Measurements from ENCODE around the gene JAM3.

The JAM3 gene

DNA sequence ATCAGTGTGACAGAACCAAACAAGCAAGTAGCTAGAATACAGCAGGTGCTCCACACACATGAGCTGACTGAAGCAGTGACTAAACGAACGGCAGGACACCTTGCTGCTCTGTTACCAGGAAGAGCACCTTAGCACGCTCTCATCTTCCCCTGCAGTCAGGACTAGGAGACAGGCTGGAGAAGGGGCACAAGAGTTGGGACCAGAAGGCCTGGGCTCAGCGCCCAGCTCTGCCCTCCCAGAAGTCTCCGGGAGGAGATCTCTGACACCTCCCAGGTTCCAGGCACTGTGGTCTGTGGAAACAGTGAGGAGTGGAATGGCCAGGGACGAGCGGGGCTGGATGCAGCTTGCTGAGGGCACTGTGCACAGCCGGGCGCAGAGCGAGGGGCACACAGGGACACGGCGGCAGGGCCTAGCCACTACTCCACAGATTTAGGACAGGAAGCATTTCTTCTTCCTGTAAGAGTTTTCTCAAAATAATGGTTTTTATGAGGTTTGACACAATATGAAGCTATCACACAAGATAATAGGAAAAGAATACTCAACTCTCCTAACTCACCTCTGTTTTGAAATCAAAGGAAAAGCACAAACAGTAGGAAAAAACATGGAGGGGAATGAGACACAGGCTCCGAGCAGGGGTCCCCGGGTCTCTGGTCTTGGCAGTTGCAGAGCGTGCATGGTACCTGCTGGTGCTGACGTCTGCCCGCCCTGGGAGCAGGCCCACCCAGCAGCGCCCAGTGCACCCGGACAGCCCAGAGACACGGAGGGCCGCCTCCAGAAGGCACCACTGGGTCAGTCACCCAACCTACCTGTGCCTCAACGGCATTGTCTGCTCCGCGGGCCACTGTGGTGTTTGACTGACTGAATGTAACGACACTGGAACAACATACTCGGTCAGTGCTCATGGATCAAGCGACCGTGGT is 87.3 kb downstream of the JAM3 start:
- no peak for DNase-seq (ENCODE audit: low read depth in 2 of 2)
- TF ChIP-seq, protein P1, sequence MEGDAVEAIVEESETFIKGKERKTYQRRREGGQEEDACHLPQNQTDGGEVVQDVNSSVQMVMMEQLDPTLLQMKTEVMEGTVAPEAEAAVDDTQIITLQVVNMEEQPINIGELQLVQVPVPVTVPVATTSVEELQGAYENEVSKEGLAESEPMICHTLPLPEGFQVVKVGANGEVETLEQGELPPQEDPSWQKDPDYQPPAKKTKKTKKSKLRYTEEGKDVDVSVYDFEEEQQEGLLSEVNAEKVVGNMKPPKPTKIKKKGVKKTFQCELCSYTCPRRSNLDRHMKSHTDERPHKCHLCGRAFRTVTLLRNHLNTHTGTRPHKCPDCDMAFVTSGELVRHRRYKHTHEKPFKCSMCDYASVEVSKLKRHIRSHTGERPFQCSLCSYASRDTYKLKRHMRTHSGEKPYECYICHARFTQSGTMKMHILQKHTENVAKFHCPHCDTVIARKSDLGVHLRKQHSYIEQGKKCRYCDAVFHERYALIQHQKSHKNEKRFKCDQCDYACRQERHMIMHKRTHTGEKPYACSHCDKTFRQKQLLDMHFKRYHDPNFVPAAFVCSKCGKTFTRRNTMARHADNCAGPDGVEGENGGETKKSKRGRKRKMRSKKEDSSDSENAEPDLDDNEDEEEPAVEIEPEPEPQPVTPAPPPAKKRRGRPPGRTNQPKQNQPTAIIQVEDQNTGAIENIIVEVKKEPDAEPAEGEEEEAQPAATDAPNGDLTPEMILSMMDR (IDR thresholded peaks at IDR 0.05; ENCODE audit: low read depth, low read length) = no peak
- no peak overlapping the region for H3K4me3 ChIP-seq (replicated peaks in 1 of 2; ENCODE audit: low read depth in 2 of 2, low read length in 2 of 2)

DNA sequence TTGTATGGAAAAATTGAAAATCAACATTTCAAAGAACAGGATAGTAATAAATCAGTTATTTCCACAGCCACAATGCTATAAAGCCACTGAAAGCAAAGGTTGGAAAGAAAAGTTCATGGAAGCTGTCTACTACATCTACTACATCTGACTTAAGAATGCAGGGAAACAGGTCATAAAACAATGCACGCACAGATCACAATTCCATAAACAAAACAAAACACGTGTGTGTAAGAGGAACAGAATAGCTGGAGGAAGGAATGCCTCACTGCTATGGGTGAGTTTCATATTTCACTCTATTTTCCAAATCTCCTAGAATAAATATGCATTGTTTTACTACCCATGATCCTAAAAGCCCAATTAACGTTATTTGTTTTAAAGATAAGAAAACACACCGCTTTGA is 88.6 kb downstream of the JAM3 start:
- TF ChIP-seq, protein P1 (IDR thresholded peaks at IDR 0.05; ENCODE audit: low read depth, low read length) = no peak
- H3K4me3 ChIP-seq (replicated peaks in 1 of 2; ENCODE audit: low read depth in 2 of 2, low read length in 2 of 2) = no peak overlapping the region
- no peak for DNase-seq (ENCODE audit: low read depth in 2 of 2)

DNA sequence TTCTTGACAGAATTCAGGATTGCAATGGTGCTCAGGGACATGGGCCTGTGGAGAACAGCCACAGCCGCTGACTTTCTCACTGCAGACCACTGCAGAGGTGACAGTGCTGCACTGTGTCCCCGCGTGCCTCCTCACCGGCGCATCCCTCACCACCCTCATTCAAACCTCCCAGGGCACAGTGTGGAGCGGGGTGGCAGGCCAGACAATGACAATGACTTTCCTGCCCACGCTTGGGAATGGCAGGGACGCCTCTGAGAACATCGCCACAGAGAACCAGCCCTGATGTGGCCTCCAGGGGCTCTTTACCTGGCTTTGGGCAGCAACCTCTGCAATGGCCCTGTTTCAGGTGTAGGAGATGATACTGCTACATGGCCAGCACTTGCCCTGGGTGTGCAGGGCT is 89.2 kb downstream of the JAM3 start:
- H3K4me3 ChIP-seq (replicated peaks in 1 of 2; ENCODE audit: low read depth in 2 of 2, low read length in 2 of 2) = no peak overlapping the region
- TF ChIP-seq, protein P1 (IDR thresholded peaks at IDR 0.05; ENCODE audit: low read depth, low read length) = no peak
- no peak for DNase-seq (ENCODE audit: low read depth in 2 of 2)

DNA sequence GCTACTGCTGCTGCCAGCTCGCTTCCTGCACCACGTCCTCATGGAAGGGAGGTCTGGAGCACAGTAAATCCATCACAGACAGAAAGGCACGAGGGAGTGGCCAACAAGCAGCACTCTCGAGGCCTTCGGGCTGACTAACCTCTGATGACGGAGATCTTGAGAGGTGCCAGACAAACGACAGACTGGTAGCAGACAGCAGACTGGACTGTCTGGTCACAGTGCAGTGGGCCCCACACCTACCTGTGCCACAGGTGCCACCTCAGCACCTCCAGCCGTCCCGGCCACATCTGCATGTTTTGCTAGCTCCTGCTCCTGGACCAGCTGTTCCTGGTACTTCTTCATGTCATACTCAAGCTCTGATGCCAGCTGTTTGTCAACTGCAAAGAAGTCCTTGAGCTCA is 90.8 kb downstream of the JAM3 start:
- no peak overlapping the region for H3K4me3 ChIP-seq (replicated peaks in 1 of 2; ENCODE audit: low read depth in 2 of 2, low read length in 2 of 2)
- no peak for DNase-seq (ENCODE audit: low read depth in 2 of 2)
- TF ChIP-seq, protein P1 (IDR thresholded peaks at IDR 0.05; ENCODE audit: low read depth, low read length) = no peak

DNA sequence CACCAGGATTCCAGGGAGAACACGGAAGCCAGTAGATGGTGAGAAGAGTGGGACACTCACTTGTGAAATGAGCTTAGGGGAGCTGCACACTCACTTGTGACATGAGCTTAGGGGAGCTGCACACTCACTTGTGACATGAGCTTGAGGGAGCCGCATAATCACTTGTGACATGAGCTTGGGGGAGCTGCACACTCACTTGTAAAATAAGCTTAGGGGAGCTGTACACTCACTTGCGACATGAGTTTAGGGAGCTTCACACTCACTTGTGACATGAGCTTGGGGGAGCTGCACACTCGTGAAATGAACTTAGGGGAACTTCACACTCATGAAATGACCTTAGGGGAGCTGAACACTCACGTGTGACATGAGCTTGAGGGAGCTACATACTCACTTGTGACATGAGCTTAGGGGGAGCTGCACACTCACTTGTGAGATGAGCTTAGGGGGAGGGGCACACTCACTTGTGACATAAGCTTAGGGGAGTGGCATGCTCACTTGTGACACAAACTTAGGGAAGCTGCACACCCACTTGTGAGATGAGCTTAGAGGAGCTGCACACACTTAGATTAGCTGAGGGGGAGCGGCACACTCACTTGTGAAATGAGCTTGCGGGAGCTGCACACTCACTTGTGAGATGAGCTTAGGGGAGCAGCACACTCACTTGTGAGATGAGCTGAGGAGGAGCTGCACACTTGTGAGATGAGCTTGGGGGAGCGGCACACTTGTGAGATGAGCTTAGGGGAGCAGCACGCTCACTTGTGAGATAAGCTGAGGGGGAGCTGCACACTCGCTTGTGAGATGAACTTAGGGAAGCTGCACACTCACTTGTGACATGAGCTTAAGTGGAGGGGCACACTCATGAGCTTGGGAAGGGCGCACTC is 95.9 kb downstream of the JAM3 start:
- no peak overlapping the region for H3K4me3 ChIP-seq (replicated peaks in 1 of 2; ENCODE audit: low read depth in 2 of 2, low read length in 2 of 2)

DNA sequence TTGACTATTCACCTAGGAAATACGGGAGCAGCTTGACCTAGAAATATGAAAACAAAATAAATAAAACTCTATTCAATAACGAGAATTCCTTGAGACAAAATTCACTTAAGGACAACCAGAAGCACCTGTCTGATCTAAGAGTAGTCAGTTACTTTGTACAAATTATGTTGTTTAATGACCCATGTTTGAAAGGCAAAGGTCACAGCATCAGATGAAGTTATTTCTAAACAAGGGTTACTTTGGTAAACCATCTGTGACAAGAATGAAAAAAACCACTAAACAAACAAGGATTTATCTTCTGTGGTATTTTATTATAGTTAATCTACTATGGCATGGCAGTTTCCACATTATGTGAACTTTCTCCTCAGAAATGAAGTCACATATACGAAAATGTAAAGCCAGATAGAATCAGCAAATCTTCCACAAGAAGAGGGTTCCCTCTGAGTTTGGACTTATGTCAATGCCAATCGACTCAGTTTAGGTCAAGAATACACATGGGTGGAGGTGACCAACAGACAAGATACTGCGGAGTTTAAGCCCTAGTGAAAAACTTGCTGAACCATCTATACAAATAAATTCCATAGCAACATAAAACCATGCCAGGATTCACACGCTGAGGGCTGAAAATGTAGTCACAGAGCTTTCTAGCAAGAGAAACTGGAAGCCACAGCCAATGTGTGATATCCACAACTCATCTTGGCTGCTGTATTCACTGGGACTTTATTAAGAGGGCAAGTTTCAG is 101.5 kb downstream of the JAM3 start:
- no peak overlapping the region for H3K4me3 ChIP-seq (replicated peaks in 1 of 2; ENCODE audit: low read depth in 2 of 2, low read length in 2 of 2)
- DNase-seq (ENCODE audit: low read depth in 2 of 2) = no peak
- TF ChIP-seq, protein P1 (IDR thresholded peaks at IDR 0.05; ENCODE audit: low read depth, low read length) = no peak

More for the DNA sequence above, 95.9 kb downstream of the JAM3 start:
- no peak for DNase-seq (ENCODE audit: low read depth in 2 of 2)
- TF ChIP-seq, protein P1 (IDR thresholded peaks at IDR 0.05; ENCODE audit: low read depth, low read length) = no peak

Measured in cardiac fibroblast (primary cell).